ENCODE results near the gene IL9. TPM values are rescaled to one million over a fixed set of nuclear protein-coding genes. Genes with fewer than 3 reads are reported as not detected.
"Not testable (repeated sequence)": the region's sequence is repeated elsewhere in the genome, so short reads cannot be mapped to it uniquely, and the experiment has no call there.

Gene IL9
- polyA plus RNA-seq, 2 donors, result not detected

DNA sequence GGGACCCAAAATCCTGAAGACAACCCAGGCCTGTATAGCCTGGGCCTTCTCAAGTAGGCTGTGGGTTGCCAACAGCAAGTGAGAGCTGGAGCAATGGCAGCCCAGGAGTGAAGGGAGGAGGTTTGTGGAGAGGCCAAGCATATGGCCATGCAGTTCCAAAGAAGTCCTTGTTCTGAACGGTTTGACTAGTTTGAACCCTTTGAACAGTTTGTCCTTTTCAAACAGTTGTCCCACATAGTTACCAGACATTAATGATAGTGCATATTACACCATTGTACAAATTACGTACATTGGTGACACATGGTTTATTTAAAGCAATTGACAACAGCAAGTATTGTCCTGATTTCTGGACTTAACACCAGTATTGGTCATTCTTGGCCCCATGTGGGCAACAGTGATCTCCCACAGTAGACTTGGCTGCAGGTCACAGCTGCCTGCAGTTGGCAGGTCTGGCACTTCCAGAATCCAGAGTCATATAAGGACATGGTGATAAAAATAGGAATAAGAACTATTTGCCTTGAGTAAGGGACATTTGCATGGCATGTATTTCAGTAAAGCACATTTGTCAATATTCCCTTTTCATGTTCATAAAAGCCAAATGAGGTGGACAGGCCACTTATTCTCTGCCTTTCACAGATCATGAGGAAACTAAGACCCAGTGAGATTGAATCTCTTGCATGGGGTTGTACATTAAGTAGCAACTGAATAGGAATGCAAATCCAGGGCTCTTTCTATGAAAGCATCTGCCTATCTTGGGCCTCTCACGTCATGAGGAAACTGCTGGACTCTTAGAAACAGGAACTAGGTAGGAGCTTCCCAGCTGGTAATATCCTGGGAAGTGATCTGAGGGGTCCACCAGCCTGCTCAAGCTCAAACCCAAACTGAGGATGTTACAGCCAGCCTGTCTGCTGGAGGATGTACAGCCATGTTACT is 30.9 kb downstream of the IL9 start:
- H3K4me3 ChIP-seq (ENCODE audit: low read depth in 1 of 2, low read length in 2 of 2), result no peak overlapping the region
- H3K4me1 ChIP-seq (ENCODE audit: control insufficient read depth in 2 of 2, insufficient read depth in 2 of 2, low read length in 1 of 2), result no peaks in the 10 kb centered on the region
- no peaks in the 10 kb centered on the region for H3K36me3 ChIP-seq (ENCODE audit: control insufficient read depth in 2 of 2, insufficient read depth in 2 of 2, low read length in 1 of 2)
- H3K27ac ChIP-seq (ENCODE audit: low read depth in 2 of 2, low read length in 1 of 2), result no peak overlapping the region
- no peaks in the 10 kb centered on the region for H3K27me3 ChIP-seq (ENCODE audit: control insufficient read depth in 1 of 2, insufficient read depth in 2 of 2, low read length in 2 of 2)
- WGBS, 2 donors, result 70 to 79% methylated on average over 3 of the region's 3 CpGs
- H3K9me3 ChIP-seq (ENCODE audit: control insufficient read depth in 2 of 2, insufficient read depth in 1 of 2, low read depth in 1 of 2, low read length in 1 of 2), result no peaks in the 10 kb centered on the region

DNA sequence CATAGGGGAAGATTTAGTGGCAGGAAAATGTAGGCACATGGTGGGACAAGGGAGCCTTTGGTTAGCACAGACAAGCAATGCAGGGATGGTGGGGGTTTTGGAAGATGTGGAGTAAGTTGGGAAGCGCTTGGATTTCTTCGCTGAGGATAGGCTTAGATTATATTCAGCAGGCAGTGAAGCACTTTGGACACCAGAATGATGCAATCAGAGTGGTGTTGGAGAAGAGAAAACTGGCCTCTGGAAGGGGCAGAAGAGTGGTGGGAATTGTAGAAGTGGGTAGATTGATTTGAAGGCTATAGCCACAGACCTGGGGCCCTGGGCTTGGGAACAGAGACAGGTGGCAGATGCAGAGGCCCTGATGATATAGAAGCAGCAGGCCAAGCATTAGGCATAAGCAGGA is 32.9 kb downstream of the IL9 start:
- WGBS, 2 donors, result 96 to 100% methylated on average over 2 of the region's 2 CpGs
- H3K9me3 ChIP-seq (ENCODE audit: control insufficient read depth in 2 of 2, insufficient read depth in 1 of 2, low read depth in 1 of 2, low read length in 1 of 2), result no peaks in the 10 kb centered on the region
- no peak overlapping the region for H3K27ac ChIP-seq (ENCODE audit: low read depth in 2 of 2, low read length in 1 of 2)
- H3K4me1 ChIP-seq (ENCODE audit: control insufficient read depth in 2 of 2, insufficient read depth in 2 of 2, low read length in 1 of 2), result no peaks in the 10 kb centered on the region
- no peak overlapping the region for H3K4me3 ChIP-seq (ENCODE audit: low read depth in 1 of 2, low read length in 2 of 2)
- H3K27me3 ChIP-seq (ENCODE audit: control insufficient read depth in 1 of 2, insufficient read depth in 2 of 2, low read length in 2 of 2), result no peaks in the 10 kb centered on the region
- no peaks in the 10 kb centered on the region for H3K36me3 ChIP-seq (ENCODE audit: control insufficient read depth in 2 of 2, insufficient read depth in 2 of 2, low read length in 1 of 2)

DNA sequence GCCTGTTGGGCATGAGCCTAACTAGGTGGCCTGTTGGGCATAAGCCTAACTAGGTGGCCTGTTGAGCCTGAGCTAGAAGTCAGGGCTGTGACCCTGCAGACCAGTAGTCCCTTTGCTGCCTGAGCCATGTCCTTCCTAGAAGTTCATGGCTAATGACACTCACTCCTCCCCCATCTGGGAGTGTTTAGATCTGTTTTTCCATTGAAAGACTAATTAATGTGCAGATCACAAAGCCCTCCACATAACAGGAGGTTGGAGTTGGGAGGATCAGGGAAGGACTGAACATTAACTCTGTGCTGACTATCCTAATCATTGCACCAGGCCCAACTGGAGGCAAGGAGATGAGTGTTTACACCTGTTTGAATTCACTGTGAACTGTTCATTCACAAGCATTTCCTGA is 33.6 kb downstream of the IL9 start:
- Histone ChIP-seq H3K9me3 (ENCODE audit: control insufficient read depth in 2 of 2, insufficient read depth in 1 of 2, low read depth in 1 of 2, low read length in 1 of 2) (no peaks in the 10 kb centered on the region), H3K27me3 (ENCODE audit: control insufficient read depth in 1 of 2, insufficient read depth in 2 of 2, low read length in 2 of 2) (no peaks in the 10 kb centered on the region), H3K4me1 (ENCODE audit: control insufficient read depth in 2 of 2, insufficient read depth in 2 of 2, low read length in 1 of 2) (no peaks in the 10 kb centered on the region), H3K36me3 (ENCODE audit: control insufficient read depth in 2 of 2, insufficient read depth in 2 of 2, low read length in 1 of 2) (no peaks in the 10 kb centered on the region), H3K27ac (ENCODE audit: low read depth in 2 of 2, low read length in 1 of 2) (no peak overlapping the region), H3K4me3 (ENCODE audit: low read depth in 1 of 2, low read length in 2 of 2) (no peak overlapping the region)

DNA sequence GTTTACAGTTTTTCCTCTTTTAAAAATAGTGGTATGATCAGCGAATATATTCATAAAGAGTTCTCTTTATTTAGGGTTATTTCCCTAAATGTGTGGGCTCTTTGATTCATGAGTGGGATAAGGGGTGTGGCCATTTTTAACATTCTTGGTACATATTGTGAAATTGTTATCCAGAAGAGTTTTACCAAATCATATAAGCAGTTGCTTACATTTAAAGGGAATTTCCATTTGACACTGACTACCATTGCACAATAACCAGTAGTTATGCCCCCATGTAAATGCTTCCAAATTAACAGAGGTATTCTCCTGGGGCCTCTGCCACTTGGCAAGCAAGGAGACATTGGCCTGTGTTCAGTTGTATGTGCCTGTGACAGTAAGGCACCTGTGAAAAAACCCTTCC is 34.0 kb downstream of the IL9 start:
- Histone ChIP-seq H3K27me3 (ENCODE audit: control insufficient read depth in 1 of 2, insufficient read depth in 2 of 2, low read length in 2 of 2) (no peaks in the 10 kb centered on the region), H3K4me1 (ENCODE audit: control insufficient read depth in 2 of 2, insufficient read depth in 2 of 2, low read length in 1 of 2) (no peaks in the 10 kb centered on the region), H3K4me3 (ENCODE audit: low read depth in 1 of 2, low read length in 2 of 2) (no peak overlapping the region), H3K27ac (ENCODE audit: low read depth in 2 of 2, low read length in 1 of 2) (no peak overlapping the region), H3K9me3 (ENCODE audit: control insufficient read depth in 2 of 2, insufficient read depth in 1 of 2, low read depth in 1 of 2, low read length in 1 of 2) (no peaks in the 10 kb centered on the region), H3K36me3 (ENCODE audit: control insufficient read depth in 2 of 2, insufficient read depth in 2 of 2, low read length in 1 of 2) (no peaks in the 10 kb centered on the region)
- WGBS, 2 donors, result 87 to 94% methylated on average over 1 of the region's 1 CpG

DNA sequence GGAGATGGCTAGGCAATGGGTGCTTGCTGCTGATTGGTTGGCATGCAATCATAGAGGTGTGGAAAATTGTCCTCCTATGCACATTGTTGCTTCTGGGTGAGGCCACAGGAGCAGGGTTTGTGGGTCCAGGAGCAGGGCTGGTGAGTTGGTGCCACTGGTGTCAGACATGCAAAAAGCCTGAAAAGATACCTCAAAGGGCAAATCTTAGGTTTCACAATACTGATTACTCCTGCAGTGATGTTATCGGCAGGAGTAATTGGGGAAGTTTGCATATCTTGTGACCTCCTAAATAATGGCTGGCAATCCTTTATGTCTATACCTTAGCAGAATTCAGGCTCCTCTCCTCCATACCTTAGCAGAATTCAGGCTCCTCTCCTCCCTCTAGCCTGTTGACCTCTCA is 36.0 kb downstream of the IL9 start:
- H3K4me1 ChIP-seq (ENCODE audit: control insufficient read depth in 2 of 2, insufficient read depth in 2 of 2, low read length in 1 of 2), result no peaks in the 10 kb centered on the region
- H3K36me3 ChIP-seq (ENCODE audit: control insufficient read depth in 2 of 2, insufficient read depth in 2 of 2, low read length in 1 of 2), result no peaks in the 10 kb centered on the region
- 85 to 93% methylated on average over 1 of the region's 1 CpG for WGBS, 2 donors
- H3K4me3 ChIP-seq (ENCODE audit: low read depth in 1 of 2, low read length in 2 of 2), result no peak overlapping the region
- H3K9me3 ChIP-seq (ENCODE audit: control insufficient read depth in 2 of 2, insufficient read depth in 1 of 2, low read depth in 1 of 2, low read length in 1 of 2), result no peaks in the 10 kb centered on the region
- no peak overlapping the region for H3K27ac ChIP-seq (ENCODE audit: low read depth in 2 of 2, low read length in 1 of 2)
- no peaks in the 10 kb centered on the region for H3K27me3 ChIP-seq (ENCODE audit: control insufficient read depth in 1 of 2, insufficient read depth in 2 of 2, low read length in 2 of 2)

DNA sequence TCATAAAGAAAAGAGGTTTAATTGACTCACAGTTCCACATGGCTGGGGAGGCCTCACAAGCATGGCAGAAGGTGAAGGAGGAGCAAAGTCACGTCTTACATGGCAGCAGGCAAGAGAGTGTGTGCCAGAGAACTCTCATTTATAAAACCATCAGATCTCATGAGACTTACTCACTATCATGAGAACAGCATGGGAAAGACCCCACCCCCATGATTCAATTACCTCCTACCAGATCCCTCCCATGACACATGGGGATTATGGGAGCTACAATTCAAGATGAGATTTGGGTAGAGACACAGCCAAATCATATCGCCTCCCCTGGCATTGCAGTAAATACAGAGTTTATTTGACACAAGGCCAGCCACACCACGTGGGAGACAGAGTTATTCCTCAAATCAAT is 36.5 kb downstream of the IL9 start:
- H3K27me3 ChIP-seq (ENCODE audit: control insufficient read depth in 1 of 2, insufficient read depth in 2 of 2, low read length in 2 of 2); H3K9me3 ChIP-seq (ENCODE audit: control insufficient read depth in 2 of 2, insufficient read depth in 1 of 2, low read depth in 1 of 2, low read length in 1 of 2); H3K4me1 ChIP-seq (ENCODE audit: control insufficient read depth in 2 of 2, insufficient read depth in 2 of 2, low read length in 1 of 2); H3K27ac ChIP-seq (ENCODE audit: low read depth in 2 of 2, low read length in 1 of 2); H3K4me3 ChIP-seq (ENCODE audit: low read depth in 1 of 2, low read length in 2 of 2); H3K36me3 ChIP-seq (ENCODE audit: control insufficient read depth in 2 of 2, insufficient read depth in 2 of 2, low read length in 1 of 2): not testable (repeated sequence)
- 67 to 69% methylated on average over 3 of the region's 3 CpGs for WGBS, 2 donors

DNA sequence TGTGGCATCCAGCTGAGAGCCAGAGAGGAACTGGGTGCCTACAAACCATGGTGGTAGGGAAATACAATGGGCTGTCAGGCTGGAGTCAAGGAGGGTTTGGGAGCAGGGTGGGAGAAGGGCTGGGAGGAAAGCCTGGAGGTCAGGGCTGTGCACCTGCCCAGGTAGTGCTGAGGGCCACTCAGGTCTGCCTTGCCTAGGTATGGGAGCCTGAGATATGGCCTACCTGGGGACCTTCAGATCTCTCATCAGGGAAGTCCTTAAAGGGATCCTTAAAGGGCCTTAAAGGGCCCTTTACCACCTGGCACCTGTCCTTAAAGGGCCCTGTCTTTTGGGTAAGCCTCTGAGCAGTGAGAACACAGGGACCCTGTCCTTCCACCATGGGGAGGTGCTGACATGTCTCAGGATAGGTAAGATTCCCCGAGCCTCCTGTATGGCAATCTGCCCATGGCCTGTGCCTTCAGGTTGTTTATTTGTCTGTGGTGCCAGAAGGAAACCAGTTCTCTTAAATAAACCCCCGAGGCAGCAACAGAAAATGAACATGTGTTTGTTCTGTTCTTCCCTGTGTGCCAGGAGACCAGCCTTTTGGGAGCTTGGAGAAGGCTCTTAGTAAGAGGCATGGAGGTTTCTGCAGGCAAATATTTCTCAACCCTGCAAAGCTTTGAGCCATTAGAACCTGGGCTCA is 37.9 kb downstream of the IL9 start:
- Histone ChIP-seq H3K36me3 (ENCODE audit: control insufficient read depth in 2 of 2, insufficient read depth in 2 of 2, low read length in 1 of 2) (no peaks in the 10 kb centered on the region), H3K4me1 (ENCODE audit: control insufficient read depth in 2 of 2, insufficient read depth in 2 of 2, low read length in 1 of 2) (no peaks in the 10 kb centered on the region), H3K4me3 (ENCODE audit: low read depth in 1 of 2, low read length in 2 of 2) (no peak overlapping the region), H3K27me3 (ENCODE audit: control insufficient read depth in 1 of 2, insufficient read depth in 2 of 2, low read length in 2 of 2) (no peaks in the 10 kb centered on the region), H3K27ac (ENCODE audit: low read depth in 2 of 2, low read length in 1 of 2) (no peak overlapping the region), H3K9me3 (ENCODE audit: control insufficient read depth in 2 of 2, insufficient read depth in 1 of 2, low read depth in 1 of 2, low read length in 1 of 2) (no peaks in the 10 kb centered on the region)
- 41 to 43% methylated on average over 2 of the region's 2 CpGs for WGBS, 2 donors

DNA sequence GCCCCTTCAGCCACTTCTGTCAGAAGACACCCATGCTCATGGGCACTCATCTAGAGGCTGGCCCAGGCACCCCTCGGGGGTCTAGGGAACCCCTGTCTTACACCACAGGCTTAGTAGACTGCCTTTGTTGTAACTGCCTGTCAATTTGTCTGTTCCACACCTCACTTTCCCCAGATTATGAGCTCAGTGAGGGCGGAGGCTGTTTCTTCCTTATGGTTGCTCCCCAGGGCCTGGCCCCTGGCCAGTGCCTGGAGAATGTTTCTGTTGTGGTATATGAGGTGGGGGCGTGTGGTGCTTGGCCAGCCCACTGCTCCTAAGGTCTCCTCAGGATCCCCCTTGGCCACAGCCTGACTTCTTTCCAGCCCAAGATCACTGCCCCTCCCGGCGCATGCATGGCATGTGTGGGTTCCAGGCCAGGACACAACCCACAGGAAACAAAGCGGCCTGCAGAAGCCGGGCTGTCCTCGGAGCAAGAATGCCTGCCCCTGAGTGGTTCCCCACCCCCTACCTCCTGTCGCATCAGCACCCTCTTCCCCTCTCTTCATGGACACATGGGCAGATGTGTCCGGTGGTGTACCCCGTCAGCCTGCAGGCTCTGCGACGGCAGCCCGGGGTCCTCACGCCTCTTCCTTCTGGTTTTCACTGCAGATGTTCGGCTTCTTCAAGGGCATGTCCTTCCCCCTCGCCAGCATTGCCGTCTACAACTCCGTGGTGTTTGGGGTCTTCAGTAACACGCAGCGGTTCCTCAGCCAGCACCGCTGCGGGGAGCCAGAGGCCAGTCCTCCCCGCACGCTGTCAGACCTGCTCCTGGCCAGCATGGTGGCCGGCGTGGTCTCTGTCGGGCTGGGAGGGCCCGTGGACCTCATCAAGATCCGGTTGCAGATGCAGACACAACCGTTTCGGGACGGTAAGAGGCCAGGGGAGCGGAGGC is 43.5 kb downstream of the IL9 start:
- Histone ChIP-seq H3K4me1 (ENCODE audit: control insufficient read depth in 2 of 2, insufficient read depth in 2 of 2, low read length in 1 of 2) (no peaks in the 10 kb centered on the region), H3K9me3 (ENCODE audit: control insufficient read depth in 2 of 2, insufficient read depth in 1 of 2, low read depth in 1 of 2, low read length in 1 of 2) (no peaks in the 10 kb centered on the region), H3K27ac (ENCODE audit: low read depth in 2 of 2, low read length in 1 of 2) (no peak overlapping the region), H3K36me3 (ENCODE audit: control insufficient read depth in 2 of 2, insufficient read depth in 2 of 2, low read length in 1 of 2) (no peaks in the 10 kb centered on the region), H3K27me3 (ENCODE audit: control insufficient read depth in 1 of 2, insufficient read depth in 2 of 2, low read length in 2 of 2) (no peaks in the 10 kb centered on the region), H3K4me3 (ENCODE audit: low read depth in 1 of 2, low read length in 2 of 2) (no peak overlapping the region)
- WGBS, 2 donors, result 86 to 90% methylated on average over 34 of the region's 34 CpGs

DNA sequence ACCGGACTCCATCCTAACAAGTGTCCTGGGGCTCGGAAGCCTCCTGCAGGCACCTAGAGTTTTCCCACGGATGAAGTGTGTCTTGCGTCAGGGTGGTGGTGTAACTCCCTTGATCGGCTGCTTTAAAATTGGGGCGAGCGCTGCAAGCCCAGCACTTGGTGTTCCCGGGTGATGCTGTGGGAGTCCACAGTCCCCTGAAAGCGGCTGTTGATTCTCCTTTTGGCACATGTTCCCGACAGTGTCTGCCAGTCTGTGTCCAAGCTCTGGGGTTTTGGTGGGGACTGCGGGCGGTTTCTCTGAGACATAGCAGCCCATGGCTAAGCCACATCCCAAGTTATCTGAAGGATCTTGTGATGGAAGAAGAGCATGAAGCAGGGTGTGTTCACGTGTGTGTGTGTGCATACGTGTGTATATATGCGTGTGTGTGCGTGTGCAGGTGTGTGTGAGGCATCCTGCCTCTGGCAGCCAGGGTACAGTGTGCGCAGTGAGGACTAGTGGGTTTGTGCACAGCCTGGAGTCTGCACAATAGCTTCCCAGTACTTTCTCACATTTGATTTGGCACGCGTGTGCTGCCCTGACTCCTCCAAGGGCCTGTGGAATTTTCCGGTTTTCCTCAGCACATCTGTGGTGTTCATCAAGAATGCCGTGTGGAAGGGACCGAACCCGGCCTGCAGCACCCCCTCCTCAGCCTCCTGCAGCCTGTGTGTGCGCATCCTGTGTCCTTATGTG is 44.3 kb downstream of the IL9 start:
- Histone ChIP-seq H3K4me1 (ENCODE audit: control insufficient read depth in 2 of 2, insufficient read depth in 2 of 2, low read length in 1 of 2) (no peaks in the 10 kb centered on the region), H3K36me3 (ENCODE audit: control insufficient read depth in 2 of 2, insufficient read depth in 2 of 2, low read length in 1 of 2) (no peaks in the 10 kb centered on the region), H3K27me3 (ENCODE audit: control insufficient read depth in 1 of 2, insufficient read depth in 2 of 2, low read length in 2 of 2) (no peaks in the 10 kb centered on the region), H3K9me3 (ENCODE audit: control insufficient read depth in 2 of 2, insufficient read depth in 1 of 2, low read depth in 1 of 2, low read length in 1 of 2) (no peaks in the 10 kb centered on the region), H3K4me3 (ENCODE audit: low read depth in 1 of 2, low read length in 2 of 2) (no peak overlapping the region), H3K27ac (ENCODE audit: low read depth in 2 of 2, low read length in 1 of 2) (no peak overlapping the region)
- WGBS, 2 donors, result 84 to 85% methylated on average over 24 of the region's 24 CpGs
